Effector memory CD4-positive, alpha-beta T cell (primary cell): ENCODE measurements around the gene PLEKHJ1.

Source experiments
- DNase-seq, 3 donors: peaks; one replicate each; pipeline ENCODE4 v3.0.0-alpha.2; 2020
- H3K27ac ChIP-seq: 2 replicates; pipeline ENCODE4 v1.7.0; 2013; ENCODE audit warnings: mild to moderate bottlenecking, low read length, moderate library complexity; ENCODE audit not compliant: insufficient read depth, poor library complexity, severe bottlenecking
- H3K27me3 ChIP-seq: replicated peaks from 2 replicates; pipeline ENCODE4 v1.7.0; 2013; ENCODE audit warnings: mild to moderate bottlenecking, low read length; ENCODE audit not compliant: insufficient read depth, control insufficient read depth, poor library complexity, severe bottlenecking
- H3K36me3 ChIP-seq: 2 replicates; pipeline ENCODE4 v1.7.0; 2013; ENCODE audit warnings: mild to moderate bottlenecking, low read length, moderate library complexity; ENCODE audit not compliant: control insufficient read depth, insufficient read depth
- H3K4me1 ChIP-seq: 2 replicates; pipeline ENCODE4 v1.7.0; 2013; ENCODE audit warnings: low read length, mild to moderate bottlenecking; ENCODE audit not compliant: control insufficient read depth, insufficient read depth, poor library complexity, severe bottlenecking
- H3K4me3 ChIP-seq: 2 replicates; pipeline ENCODE4 v1.7.0; 2013; ENCODE audit warnings: low read length, low read depth, mild to moderate bottlenecking; ENCODE audit not compliant: insufficient read depth, poor library complexity, severe bottlenecking
- H3K9me3 ChIP-seq: 2 replicates; pipeline ENCODE4 v1.7.0; 2013; ENCODE audit warnings: mild to moderate bottlenecking, low read length, moderate library complexity; ENCODE audit not compliant: control insufficient read depth

PLEKHJ1 gene

DNA sequence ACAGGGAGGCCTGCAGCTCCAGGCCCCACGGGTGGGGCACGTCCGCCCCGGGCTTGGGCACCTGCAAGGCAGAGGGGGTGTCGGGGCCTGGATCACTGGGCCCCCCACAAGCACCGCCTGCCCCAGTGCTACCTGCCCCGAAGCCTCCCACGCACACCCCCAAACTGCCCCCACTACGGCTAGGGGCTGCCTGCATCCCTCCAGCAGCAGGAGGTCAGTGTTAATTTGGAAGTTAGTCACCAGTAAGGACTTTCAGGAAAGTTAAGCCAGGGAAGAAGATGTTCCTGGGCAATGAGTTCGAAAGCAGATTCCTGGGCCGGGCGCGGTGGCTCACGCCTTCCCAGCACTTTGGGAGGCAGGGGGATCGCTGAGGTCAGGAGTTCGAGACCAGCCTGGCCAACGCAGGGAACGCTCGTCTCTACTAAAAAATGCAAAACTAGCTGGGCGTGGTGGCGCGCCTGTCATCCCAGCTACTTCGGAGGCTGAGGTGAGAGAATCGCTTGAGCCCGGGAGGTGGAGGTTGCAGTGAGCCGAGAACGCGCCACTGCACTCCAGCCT is 40.4 kb upstream of the PLEKHJ1 start:
- Histone ChIP-seq H3K9me3 (no peaks in the 10 kb centered on the region), H3K4me1 (peaks cover 25% of the 10 kb centered on the region), H3K36me3 (peaks cover 16% of the 10 kb centered on the region), H3K4me3 (no peak overlapping the region), H3K27ac (no peak overlapping the region), H3K27me3 (no peaks in the 10 kb centered on the region)
- no peak for DNase-seq

GRCh38 chr19:2275588-2276428 is 39.7 kb upstream of the PLEKHJ1 start:
- H3K27ac ChIP-seq, result no peak overlapping the region

GRCh38 chr19:2274931-2275535 is 38.9 kb upstream of the PLEKHJ1 start:
- Histone ChIP-seq H3K9me3 (no peaks in the 10 kb centered on the region), H3K27ac (no peak overlapping the region), H3K27me3 (no peaks in the 10 kb centered on the region), H3K36me3 (peaks cover 17% of the 10 kb centered on the region), H3K4me3 (no peak overlapping the region), H3K4me1 (peaks cover 26% of the 10 kb centered on the region)
- DNase-seq, result no peak

More at GRCh38 chr19:2275588-2276428, 39.7 kb upstream of the PLEKHJ1 start:
- DNase-seq, result no peak
- Histone ChIP-seq H3K9me3 (no peaks in the 10 kb centered on the region), H3K4me3 (no peak overlapping the region), H3K27me3 (no peaks in the 10 kb centered on the region), H3K36me3 (peaks cover 17% of the 10 kb centered on the region), H3K4me1 (peaks cover 26% of the 10 kb centered on the region)

- H3K9me3 ChIP-seq, result no peaks in the 10 kb centered on the region
- H3K4me3 ChIP-seq, result no peak overlapping the region
- peaks cover 23% of the 10 kb centered on the region for H3K36me3 ChIP-seq
- H3K4me1 ChIP-seq, result peaks cover 26% of the 10 kb centered on the region
- no peaks in the 10 kb centered on the region for H3K27me3 ChIP-seq
- H3K27ac ChIP-seq, result peak overlapping the region; percentile 67
- DNase-seq, result no peak
These were observed 38.1 kb upstream of the PLEKHJ1 start for GRCh38 chr19:2274185-2274711.

DNA sequence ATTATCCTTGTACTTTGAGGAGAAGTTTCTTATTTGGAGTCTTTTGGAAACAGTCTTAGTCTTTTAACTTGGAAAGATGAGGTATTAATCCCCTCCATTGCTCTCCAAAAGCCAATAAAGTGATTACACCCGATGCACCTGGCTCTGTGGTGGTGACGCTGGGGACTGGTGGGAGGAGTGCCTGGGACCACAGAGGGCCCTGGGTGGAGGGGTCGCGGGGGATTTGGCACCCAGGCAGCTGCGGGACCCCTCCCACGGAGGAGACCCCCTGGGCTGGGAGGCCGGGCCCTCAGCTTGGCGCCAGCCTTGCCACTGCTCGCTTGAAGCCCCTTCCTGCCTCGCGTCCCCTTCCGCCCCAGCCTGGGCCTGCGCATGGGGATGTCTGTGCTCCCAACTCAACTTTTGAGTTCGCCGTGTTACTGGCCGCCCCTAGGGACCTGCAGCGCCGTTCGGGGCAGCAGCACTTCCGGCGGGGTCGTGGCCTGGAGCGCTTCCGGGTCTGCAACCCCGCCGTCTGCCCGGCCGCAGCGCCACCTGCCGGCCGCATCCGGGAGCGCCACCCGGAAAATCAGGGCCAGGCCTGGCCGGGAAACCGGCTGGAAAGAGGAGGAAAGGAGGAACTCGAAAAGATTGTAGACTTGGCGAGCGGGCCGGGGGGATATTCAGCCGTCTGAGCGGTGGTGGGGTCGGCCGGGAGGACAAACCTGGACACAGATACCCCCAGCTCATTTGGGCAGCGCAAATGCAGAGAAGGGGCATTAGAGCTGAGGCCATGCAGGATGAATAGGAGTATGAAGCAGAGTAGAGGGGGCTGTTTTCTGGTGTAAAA is 37.4 kb upstream of the PLEKHJ1 start:
- no peaks in the 10 kb centered on the region for H3K9me3 ChIP-seq
- H3K4me1 ChIP-seq, result peaks cover 26% of the 10 kb centered on the region
- H3K27ac ChIP-seq, result peak overlapping the region; percentile 67
- peaks cover 23% of the 10 kb centered on the region for H3K36me3 ChIP-seq
- DNase-seq, result peak; percentile 65 to 75 (median 66)
- H3K4me3 ChIP-seq, result peak overlapping the region; percentile 9
- H3K27me3 ChIP-seq, result no peaks in the 10 kb centered on the region

- H3K4me1 ChIP-seq, result peaks cover 26% of the 10 kb centered on the region
- DNase-seq, result no peak
- H3K36me3 ChIP-seq, result peaks cover 23% of the 10 kb centered on the region
- H3K27me3 ChIP-seq, result no peaks in the 10 kb centered on the region
- peak overlapping the region; percentile 100 for H3K4me3 ChIP-seq
- peak overlapping the region; percentile 93 for H3K27ac ChIP-seq
- H3K9me3 ChIP-seq, result no peaks in the 10 kb centered on the region
These were observed 35.3 kb upstream of the PLEKHJ1 start for GRCh38 chr19:2271234-2272103.

DNA sequence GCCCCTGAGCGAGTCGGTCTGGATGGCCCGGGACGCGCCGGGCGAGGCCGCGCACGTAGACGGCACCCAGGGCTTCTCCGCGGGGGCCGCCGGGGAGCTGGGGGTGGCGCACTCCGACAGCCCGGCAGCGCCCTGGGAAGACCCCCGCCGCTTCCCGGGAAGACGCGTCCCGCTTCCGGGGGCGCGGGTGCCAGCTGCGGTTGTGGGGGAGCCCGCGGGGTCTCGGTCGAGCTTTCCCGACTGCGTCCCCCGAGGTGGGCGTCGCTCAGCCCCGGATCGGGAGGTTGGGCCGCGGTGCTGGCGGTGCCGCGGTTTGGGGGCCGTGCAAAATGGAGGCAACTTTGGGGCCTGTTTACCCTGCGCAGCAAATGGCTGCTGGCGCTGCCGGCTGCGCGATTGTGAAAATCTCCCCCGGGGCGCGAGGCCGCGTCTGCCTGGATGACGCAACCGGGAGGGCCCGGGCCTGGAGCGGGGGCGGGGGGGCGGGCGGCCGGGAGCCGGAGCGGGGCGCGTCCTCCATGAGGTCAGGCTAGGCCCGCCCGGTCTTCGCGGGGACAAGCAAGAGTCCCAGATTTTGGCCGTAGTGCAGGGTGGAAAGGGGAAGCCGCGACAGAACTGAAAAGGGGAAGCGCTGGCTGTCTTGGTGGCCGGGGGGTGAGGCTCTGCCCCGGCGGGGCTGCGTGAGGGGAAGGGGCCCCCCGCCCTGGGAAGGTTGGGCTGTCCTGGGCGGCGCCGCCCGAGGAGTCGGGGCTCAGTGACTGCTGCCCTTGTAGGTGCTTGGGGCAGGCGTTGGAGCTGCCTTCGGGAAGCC is 34.5 kb upstream of the PLEKHJ1 start:
- peak overlapping the region; percentile 93 for H3K27ac ChIP-seq
- peak overlapping the region; percentile 100 for H3K4me3 ChIP-seq
- H3K9me3 ChIP-seq, result no peaks in the 10 kb centered on the region
- peaks cover 18% of the 10 kb centered on the region for H3K36me3 ChIP-seq
- H3K4me1 ChIP-seq, result peaks cover 26% of the 10 kb centered on the region
- H3K27me3 ChIP-seq, result no peaks in the 10 kb centered on the region
- DNase-seq, result peak; percentile 61 to 65 (median 63)

DNA sequence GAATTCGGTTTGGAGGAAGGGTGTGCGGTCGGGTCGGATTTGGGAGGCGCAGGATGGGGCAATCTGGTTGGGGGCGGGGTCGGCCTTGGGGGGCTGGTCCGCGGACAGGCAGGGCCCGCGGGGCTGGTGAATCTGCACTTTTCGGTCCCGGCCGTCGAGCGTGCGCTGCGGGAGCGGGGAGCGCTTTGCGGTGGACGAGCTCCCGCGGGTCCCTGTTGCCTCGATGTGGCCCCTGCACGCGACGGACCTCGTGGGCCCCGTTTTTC is 34.0 kb upstream of the PLEKHJ1 start:
- H3K27ac ChIP-seq, result peak overlapping the region; percentile 93
- peak in 1 of 3 donors; percentile 45 for DNase-seq
- H3K27me3 ChIP-seq, result no peaks in the 10 kb centered on the region
- H3K9me3 ChIP-seq, result no peaks in the 10 kb centered on the region
- peak overlapping the region; percentile 100 for H3K4me3 ChIP-seq
- H3K4me1 ChIP-seq, result peaks cover 26% of the 10 kb centered on the region
- H3K36me3 ChIP-seq, result peaks cover 18% of the 10 kb centered on the region
